T-helper 2 cell treated with Interferon-gamma antibody and Interleukin-4, amounts not matched to agents 100 ng/mL and 5 ng/mL, for 36 hours (primary cell): ENCODE data around the gene FRS2. TPM values are rescaled to one million over a fixed set of nuclear protein-coding genes. Genes with fewer than 3 reads are reported as not detected.
"Not testable (repeated sequence)": the region's sequence is repeated elsewhere in the genome, so short reads cannot be mapped to it uniquely, and the experiment has no call there.

Experiments used
- intact Hi-C: fragments of 100-400 bp; cut with micrococcal nuclease; formaldehyde crosslinking; loops from one replicate; pipeline ENCODE4 v1.15.1; 2023
- total RNA-seq: library from RNA; stranded (reverse); gene quantifications from 2 replicates; pipeline ENCODE4 v1.2.3, GENCODE V29; 2022

The FRS2 gene, protein sequence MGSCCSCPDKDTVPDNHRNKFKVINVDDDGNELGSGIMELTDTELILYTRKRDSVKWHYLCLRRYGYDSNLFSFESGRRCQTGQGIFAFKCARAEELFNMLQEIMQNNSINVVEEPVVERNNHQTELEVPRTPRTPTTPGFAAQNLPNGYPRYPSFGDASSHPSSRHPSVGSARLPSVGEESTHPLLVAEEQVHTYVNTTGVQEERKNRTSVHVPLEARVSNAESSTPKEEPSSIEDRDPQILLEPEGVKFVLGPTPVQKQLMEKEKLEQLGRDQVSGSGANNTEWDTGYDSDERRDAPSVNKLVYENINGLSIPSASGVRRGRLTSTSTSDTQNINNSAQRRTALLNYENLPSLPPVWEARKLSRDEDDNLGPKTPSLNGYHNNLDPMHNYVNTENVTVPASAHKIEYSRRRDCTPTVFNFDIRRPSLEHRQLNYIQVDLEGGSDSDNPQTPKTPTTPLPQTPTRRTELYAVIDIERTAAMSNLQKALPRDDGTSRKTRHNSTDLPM
- total RNA-seq = 12.2 and 13.5 TPM in 2 replicates

- intact Hi-C loops = loop anchor here (1.0 to 5.0 kb wide), 7 partner anchors 26 to 268 kb away; partner anchors contain the start of genes CCT2 and RAB3IP
These were observed at the start of gene FRS2 for GRCh38 chr12:69470189-69471075. TSS of gene FRS2 (plus strand) at chr12:69470388. CDS start at chr12:69569031, 98,643 bp downstream.

- intact Hi-C loops = no loop called here
These were observed 48.6 kb upstream of the FRS2 start for GRCh38 chr12:69421548-69421947.

DNA sequence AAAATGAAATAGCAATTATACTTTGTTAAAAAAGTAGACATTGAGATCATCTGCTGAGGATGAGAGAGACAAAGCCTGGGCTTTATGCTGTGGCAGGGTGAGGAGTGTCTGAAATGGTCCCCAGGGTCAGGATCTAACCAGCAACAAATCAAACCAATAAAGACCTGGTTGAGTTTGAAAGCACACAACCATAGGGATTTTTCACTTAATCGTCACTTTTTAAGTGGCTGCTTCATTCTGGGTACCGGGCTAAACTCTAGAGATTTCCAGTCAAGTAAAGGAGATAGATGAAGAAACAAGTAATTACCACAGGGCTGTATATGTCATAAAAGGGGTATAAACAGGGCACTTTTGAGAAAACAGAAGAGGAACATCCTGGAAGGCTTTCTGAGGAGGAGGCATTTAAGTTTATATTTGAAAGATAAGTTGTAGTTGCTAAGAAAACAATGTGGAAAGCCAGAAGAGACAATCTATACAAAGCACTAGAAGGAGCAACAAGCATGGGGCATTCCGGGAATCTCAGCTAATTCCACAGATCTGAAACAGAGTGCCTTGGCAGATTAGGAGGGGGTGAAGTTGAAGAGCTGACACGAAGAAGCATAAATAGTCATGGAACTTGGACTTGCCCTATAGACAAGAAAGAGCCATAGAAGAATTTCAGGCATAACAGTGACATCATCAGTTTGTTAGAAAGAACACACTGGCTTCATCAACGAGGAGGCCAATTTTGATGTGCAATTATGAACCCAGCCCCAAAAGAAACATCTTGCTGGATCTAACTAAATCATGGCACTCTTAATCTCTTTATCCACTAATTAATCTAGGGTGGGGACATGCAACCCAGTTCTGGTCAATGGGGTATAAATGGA, 46.9 kb upstream of the FRS2 start:
- intact Hi-C loops = no loop called here

DNA sequence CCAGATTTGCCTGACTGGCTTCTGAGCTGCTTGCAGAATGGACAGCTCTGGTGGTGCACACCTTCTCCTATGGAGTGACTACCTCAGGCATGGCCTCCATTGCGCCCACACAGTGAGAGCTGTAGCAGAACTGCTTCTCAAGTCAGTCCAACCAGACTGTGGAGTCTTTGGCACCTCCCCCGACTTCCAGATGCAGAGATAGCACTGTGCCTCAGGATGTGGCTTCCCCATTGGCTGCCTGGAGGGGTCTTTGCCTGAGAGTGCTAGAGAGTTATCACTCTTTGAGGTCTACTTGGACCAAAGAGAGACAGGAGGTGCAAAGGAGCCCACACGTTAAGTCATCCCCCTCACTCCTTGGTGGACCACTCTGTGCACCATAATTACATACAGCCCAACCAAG, 44.8 kb upstream of the FRS2 start:
- intact Hi-C loops = no loop called here

DNA sequence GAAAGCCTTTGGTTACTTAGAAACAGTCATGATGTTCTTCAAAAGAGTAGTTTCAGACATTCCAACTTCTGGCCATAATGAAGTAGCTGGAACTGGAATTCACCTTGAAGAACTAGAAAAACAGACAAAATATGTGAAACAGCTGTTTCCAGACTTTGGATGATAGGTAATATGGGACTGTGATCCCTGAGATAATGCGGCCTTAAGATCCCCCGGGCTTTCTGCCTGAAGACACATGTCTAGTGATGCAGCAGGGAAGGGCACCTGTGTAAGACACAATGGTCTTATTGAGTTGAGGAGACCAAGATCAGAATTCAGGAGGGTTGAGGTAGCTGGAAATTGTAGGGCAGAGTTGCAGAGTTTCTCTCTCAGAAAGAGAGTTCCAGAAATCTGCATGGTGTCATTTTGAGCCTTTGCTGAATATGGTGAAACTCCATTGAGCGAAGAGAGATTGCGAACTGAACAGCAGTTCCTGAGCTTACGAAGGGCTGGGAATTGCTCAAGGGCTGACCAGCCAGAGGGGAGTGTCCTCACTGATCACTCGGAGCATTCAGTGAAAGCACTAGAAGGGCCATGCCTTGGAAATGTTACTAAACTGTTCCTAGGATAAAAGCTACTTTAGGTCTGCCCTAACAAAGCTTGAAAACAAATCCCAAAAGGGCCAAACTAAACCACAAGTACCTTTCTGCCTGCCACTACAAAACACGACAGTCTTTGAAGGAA, 41.7 kb upstream of the FRS2 start:
- intact Hi-C loops = no loop called here

DNA sequence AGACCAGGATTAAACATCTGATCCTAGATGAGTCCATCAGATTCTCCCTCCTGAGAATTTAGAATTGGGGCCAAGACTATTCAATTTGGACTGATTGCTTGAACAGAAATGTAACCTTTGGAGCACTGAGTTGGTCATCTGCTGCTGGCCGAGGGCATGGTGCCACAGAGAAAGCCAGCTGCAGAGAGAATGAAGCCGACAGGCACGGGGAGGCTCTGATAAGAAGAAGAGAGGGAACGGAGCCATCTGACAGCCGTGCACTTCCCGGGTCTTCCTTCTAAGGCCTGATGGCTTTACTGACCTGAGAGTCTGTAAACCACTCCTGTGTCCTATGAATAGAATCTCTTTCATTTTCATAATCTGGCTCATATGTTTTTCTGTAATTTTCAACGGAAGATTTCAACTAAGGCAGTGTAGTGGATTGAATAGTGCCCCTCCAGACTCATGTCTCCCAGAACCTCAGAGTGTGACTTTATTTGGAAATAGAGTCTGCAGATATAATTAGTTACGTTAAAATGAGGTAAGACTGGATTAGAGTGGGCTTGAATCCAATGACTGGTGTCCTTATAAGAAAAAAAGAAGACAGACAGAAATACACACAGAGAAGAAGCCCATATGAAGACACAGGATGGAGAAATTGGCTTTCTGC, 39.1 kb upstream of the FRS2 start:
- intact Hi-C loops = no loop called here

DNA sequence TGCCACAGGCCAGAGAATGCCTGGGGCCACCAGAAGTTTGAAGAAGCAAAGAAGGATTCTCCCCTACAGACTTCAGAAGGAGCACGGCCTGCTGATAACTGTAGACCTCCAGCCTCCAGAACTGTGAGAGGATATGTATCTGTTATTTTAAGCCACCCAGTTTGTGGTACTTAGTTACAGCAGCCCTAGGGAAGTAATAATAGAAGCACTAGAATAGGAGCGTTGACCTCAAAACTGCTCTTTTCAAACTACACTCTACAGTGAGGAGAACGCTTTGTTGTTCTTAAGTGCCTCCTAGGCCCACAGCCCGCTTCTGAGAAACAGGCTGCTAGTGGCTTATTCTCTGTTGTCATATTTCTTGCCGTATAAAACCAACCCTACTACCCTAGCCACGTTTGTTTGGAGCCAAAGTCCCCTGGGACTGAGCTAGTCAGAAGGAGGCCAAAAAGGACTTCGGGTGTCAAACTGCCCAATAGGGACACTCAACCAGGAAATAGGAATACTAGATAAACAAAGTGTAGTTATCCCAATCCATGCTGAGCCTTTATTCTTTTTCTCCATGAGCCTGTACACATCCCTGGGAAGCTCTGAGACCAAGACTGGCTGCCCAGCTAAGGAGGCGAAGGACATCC, 38.5 kb upstream of the FRS2 start:
- intact Hi-C loops = no loop called here

GRCh38 chr12:69433653-69434052, 36.5 kb upstream of the FRS2 start:
- intact Hi-C loops = no loop called here

DNA sequence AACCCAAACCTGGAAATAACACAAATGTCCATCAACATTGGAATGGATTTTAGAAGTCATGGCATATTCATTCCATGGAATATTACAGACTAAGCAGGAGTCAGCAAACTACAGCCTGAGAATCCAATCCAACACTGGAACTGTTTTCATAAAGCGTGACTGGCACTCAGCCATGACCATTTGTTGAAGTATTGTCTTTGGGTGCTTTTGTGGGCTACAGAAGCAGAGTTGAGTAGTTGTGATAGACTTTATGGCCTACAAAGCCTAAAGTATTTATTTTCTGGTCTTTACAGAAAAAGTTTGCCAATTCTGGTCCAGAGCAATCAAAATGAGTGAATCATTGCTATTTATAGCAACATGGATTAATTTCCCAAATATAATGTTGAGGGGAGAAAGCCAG, 34.5 kb upstream of the FRS2 start:
- intact Hi-C loops = no loop called here

GRCh38 chr12:69437073-69437472, 33.1 kb upstream of the FRS2 start:
- intact Hi-C loops = no loop called here

DNA sequence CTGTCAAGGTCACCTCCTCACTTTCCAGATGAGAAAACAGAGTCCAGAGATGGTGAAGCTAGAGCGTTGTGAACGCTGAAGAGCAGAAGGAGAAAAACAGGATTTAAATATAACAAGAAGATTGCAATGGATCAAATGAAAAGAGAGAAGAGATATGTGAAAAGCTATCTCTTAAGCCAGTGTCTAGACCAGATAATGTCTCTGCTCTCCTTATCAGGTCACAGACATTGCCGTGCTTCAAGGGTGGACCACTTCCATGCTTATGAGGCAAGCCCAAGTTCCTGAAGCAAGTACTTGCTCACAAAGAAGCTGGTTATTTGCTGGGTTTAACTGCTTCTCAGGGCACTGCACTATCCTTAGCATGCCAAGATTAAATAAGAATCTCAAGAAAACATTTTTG, 31.6 kb upstream of the FRS2 start:
- intact Hi-C loops = no loop called here

DNA sequence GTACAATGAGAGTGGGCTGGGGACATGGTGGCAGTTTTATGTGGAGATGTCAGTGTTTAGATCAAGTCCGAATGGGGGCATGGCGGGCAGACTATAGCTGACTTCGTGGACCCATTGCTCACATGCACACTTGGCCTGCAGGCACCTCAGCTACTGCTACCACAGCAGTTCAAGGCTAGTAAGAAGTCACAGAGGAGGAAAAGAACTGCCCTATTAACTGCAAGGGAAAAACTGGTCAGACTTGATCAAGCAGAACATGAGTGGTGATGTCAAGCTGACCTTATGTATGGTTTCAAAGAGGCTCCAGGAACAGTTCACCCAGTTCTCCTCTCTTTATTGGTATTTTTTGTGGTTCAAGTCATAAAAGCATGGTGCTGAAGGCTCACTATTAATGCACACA, 30.2 kb upstream of the FRS2 start:
- intact Hi-C loops = no loop called here

GRCh38 chr12:69440886-69441285, 29.3 kb upstream of the FRS2 start:
- intact Hi-C loops = no loop called here

DNA sequence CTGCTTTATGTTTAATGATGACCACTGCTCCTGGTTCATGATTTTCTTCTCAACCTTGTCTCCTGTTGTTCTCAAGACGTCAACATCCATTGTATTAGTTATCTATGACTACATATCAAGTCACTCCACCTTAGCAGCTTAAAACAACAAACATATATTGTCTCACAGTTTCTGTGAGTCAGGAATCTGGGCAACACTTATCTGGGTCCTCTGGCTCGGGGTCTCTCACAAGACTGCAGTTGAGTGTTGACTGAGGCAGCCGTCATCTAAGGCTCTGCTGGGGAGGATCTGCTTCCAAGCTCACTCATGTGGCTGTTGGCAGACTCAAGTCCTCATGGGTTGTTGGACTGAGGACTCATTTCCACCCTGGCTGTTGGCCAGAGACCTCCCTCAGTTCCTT, 27.3 kb upstream of the FRS2 start:
- intact Hi-C loops = no loop called here

DNA sequence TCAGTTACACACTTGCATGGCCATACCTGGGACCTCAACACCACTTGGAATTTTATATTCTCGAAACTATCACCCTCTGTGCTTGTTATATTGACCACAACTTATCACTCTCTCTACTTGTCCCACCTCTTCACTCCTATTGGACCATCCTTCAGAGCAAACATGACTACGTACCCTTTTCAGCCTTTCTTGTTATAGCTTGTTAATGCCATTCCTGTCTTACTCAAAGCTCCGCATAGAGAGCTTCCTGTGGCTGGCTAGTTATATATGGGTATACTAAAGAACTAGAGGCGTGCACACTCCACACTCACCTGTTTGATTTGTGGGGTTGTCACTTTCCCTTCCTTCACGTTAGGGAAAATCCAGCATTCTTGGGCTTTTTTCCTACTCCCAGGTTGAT, 26.3 kb upstream of the FRS2 start:
- intact Hi-C loops = no loop called here

GRCh38 chr12:69447892-69448291, 22.3 kb upstream of the FRS2 start:
- intact Hi-C loops = no loop called here

- intact Hi-C loops = not testable (repeated sequence)
These were observed 17.5 kb upstream of the FRS2 start for GRCh38 chr12:69452598-69453132.

- intact Hi-C loops = no loop called here
These were observed 13.9 kb upstream of the FRS2 start for GRCh38 chr12:69456239-69456638.

DNA sequence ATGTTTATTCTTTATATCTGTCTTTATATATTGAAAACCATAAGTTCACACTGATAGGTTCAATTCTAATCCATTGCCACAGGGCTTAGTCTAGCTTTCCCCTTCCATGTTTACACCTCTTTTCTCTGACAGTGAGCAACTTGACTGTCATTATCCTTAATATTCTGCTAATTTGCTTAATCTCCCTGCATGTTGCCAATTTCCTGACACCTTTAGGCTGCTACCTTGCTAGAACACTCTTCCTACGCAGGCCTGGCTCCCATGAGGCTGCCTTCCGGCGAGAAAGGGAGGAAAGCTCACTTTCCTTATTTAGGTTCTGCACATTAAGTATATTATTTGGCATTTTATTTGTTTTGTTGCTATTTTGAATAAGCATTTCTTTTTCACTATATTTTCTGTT, 12.8 kb upstream of the FRS2 start:
- intact Hi-C loops = no loop called here
